Measurements from ENCODE around the gene SETD7.

Gene SETD7

GRCh38 chr4:139514382-139515059 is 41.5 kb downstream of the SETD7 start:
- TF ChIP-seq MYC (IDR thresholded peaks at IDR 0.05; ENCODE audit: low read depth, low read length) (no peak), POLR2A (IDR thresholded peaks at IDR 0.05; ENCODE audit: extremely low read depth, insufficient read length) (no peak)
- H3K4me3 ChIP-seq (ENCODE audit: low read depth, low read length), result no peak overlapping the region
- DNase-seq (ENCODE audit: low read depth), result no peak

GRCh38 chr4:139511320-139511719 is 44.7 kb downstream of the SETD7 start:
- TF ChIP-seq POLR2A (IDR thresholded peaks at IDR 0.05; ENCODE audit: extremely low read depth, insufficient read length) (no peak), CTCF (IDR thresholded peaks at IDR 0.05; ENCODE audit: low read depth, low read length) (no peak), MAX (IDR thresholded peaks at IDR 0.05; ENCODE audit: low read depth, low read length) (no peak), MYC (IDR thresholded peaks at IDR 0.05; ENCODE audit: low read depth, low read length) (no peak)
- DNase-seq (ENCODE audit: low read depth), result peak; percentile 16
- H3K4me3 ChIP-seq (ENCODE audit: low read depth, low read length), result no peak overlapping the region

GRCh38 chr4:139509727-139510410 is 46.1 kb downstream of the SETD7 start:
- peak; percentile 38 for DNase-seq (ENCODE audit: low read depth)
- peak; percentile 39 for TF ChIP-seq CTCF (IDR thresholded peaks at IDR 0.05; ENCODE audit: low read depth, low read length)
- no peak for TF ChIP-seq POLR2A (IDR thresholded peaks at IDR 0.05; ENCODE audit: extremely low read depth, insufficient read length)
- no peak overlapping the region for H3K4me3 ChIP-seq (ENCODE audit: low read depth, low read length)

GRCh38 chr4:139508581-139509237 is 47.3 kb downstream of the SETD7 start:
- H3K4me3 ChIP-seq (ENCODE audit: low read depth, low read length), result no peak overlapping the region
- TF ChIP-seq POLR2A (IDR thresholded peaks at IDR 0.05; ENCODE audit: extremely low read depth, insufficient read length) (no peak), MAX (IDR thresholded peaks at IDR 0.05; ENCODE audit: low read depth, low read length) (no peak), MYC (IDR thresholded peaks at IDR 0.05; ENCODE audit: low read depth, low read length) (no peak), CTCF (IDR thresholded peaks at IDR 0.05; ENCODE audit: low read depth, low read length) (no peak)
- no peak for DNase-seq (ENCODE audit: low read depth)

GRCh38 chr4:139506774-139507173 is 49.2 kb downstream of the SETD7 start:
- no peak overlapping the region for H3K4me3 ChIP-seq (ENCODE audit: low read depth, low read length)
- no peak for DNase-seq (ENCODE audit: low read depth)
- TF ChIP-seq CTCF (IDR thresholded peaks at IDR 0.05; ENCODE audit: low read depth, low read length), result no peak
- TF ChIP-seq MAX (IDR thresholded peaks at IDR 0.05; ENCODE audit: low read depth, low read length), result no peak
- no peak for TF ChIP-seq POLR2A (IDR thresholded peaks at IDR 0.05; ENCODE audit: extremely low read depth, insufficient read length)
- no peak for TF ChIP-seq MYC (IDR thresholded peaks at IDR 0.05; ENCODE audit: low read depth, low read length)

GRCh38 chr4:139503622-139504166 is 52.3 kb downstream of the SETD7 start:
- TF ChIP-seq MYC (IDR thresholded peaks at IDR 0.05; ENCODE audit: low read depth, low read length) (no peak), MAX (IDR thresholded peaks at IDR 0.05; ENCODE audit: low read depth, low read length) (no peak), CTCF (IDR thresholded peaks at IDR 0.05; ENCODE audit: low read depth, low read length) (no peak), POLR2A (IDR thresholded peaks at IDR 0.05; ENCODE audit: extremely low read depth, insufficient read length) (no peak)
- no peak for DNase-seq (ENCODE audit: low read depth)
- no peak overlapping the region for H3K4me3 ChIP-seq (ENCODE audit: low read depth, low read length)

All from NB4 (cell line).